Upper lobe of left lung (tissue), 4 donors: ENCODE data around the gene CCL22.

Experiments
- EP300 ChIP-seq, 4 donors: sonication (generic); formaldehyde crosslinking; IDR thresholded peaks; one replicate each; pipeline ENCODE4 v1.5.1; 2017; ENCODE audit warnings: antibody characterized with exemption in 4 of 4, control low read depth in 2 of 4
- POLR2A ChIP-seq, 4 donors: fragments of 450-650 bp; IDR thresholded peaks; one replicate each; pipeline ENCODE4 v1.5.1; 2016 to 2017; ENCODE audit warnings: antibody characterized with exemption in 4 of 4, mild to moderate bottlenecking in 2 of 4

DNA sequence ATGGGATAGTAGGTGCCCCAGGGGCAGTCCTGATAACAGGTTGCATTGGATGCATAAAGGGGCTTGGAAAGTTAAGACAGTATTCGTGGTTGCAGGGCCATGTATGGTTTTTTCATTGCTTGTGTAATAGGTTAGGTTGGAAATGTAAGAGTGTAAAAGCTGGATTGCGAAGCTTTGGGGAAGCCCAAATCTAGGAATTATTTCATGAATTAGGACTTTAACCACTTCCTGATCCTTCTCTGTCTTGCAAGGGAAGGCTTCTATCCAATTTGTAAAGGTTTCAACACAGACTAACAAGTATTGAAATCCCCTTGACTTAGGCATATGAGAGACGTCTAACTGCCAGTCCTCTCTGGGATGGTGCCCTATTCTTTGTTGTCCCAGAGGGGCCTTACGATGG is 38.2 kb downstream of the CCL22 start:
- TF ChIP-seq EP300 (IDR thresholded peaks at IDR 0.05) (no peak), POLR2A (IDR thresholded peaks at IDR 0.05) (no peak)
